ENCODE data around the gene FBP1.

FBP1 gene

GRCh38 chr9:94586316-94586715, 53.0 kb downstream of the FBP1 start:
- no peak overlapping the region for H2AFZ ChIP-seq (ENCODE audit: low read length)
- H3K79me2 ChIP-seq (ENCODE audit: insufficient read depth, low read length): no peaks in the 10 kb centered on the region
- no peaks in the 10 kb centered on the region for H3K9me2 ChIP-seq (replicated peaks; ENCODE audit: low read depth, low read length)
- no peaks in the 10 kb centered on the region for H3K27me3 ChIP-seq (ENCODE audit: insufficient read depth, low read length, poor library complexity, severe bottlenecking)
- peak overlapping the region; percentile 40 for H3K4me2 ChIP-seq (ENCODE audit: low read depth, low read length, poor library complexity, severe bottlenecking)
- H3F3A ChIP-seq (ENCODE audit: low read depth): no peaks in the 10 kb centered on the region
- TF ChIP-seq, protein P1, sequence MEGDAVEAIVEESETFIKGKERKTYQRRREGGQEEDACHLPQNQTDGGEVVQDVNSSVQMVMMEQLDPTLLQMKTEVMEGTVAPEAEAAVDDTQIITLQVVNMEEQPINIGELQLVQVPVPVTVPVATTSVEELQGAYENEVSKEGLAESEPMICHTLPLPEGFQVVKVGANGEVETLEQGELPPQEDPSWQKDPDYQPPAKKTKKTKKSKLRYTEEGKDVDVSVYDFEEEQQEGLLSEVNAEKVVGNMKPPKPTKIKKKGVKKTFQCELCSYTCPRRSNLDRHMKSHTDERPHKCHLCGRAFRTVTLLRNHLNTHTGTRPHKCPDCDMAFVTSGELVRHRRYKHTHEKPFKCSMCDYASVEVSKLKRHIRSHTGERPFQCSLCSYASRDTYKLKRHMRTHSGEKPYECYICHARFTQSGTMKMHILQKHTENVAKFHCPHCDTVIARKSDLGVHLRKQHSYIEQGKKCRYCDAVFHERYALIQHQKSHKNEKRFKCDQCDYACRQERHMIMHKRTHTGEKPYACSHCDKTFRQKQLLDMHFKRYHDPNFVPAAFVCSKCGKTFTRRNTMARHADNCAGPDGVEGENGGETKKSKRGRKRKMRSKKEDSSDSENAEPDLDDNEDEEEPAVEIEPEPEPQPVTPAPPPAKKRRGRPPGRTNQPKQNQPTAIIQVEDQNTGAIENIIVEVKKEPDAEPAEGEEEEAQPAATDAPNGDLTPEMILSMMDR (conservative IDR thresholded peaks at IDR 0.05; ENCODE audit: low read length): no peak
- TF ChIP-seq EZH2phosphoT487 (IDR thresholded peaks at IDR 0.05; ENCODE audit: borderline replicate concordance): no peak
- H3K9me3 ChIP-seq (ENCODE audit: insufficient read depth, low read depth, low read length): no peaks in the 10 kb centered on the region
- H3K4me1 ChIP-seq (ENCODE audit: insufficient read depth, low read length, poor library complexity, severe bottlenecking): peaks cover 7% of the 10 kb centered on the region
- H4K20me1 ChIP-seq (ENCODE audit: insufficient read depth, low read length, poor library complexity, severe bottlenecking): no peaks in the 10 kb centered on the region
- no peaks in the 10 kb centered on the region for H3K36me3 ChIP-seq (ENCODE audit: insufficient read depth, low read length)
- no peak overlapping the region for H3K9ac ChIP-seq (ENCODE audit: low read depth, low read length, poor library complexity, severe bottlenecking)
- no peak overlapping the region for H3K4me3 ChIP-seq (ENCODE audit: low read length, poor library complexity, severe bottlenecking)

- Histone ChIP-seq H3K4me3 (ENCODE audit: low read length, poor library complexity, severe bottlenecking) (no peak overlapping the region), H3K4me1 (ENCODE audit: insufficient read depth, low read length, poor library complexity, severe bottlenecking) (peaks cover 7% of the 10 kb centered on the region), H3K9me3 (ENCODE audit: insufficient read depth, low read depth, low read length) (no peaks in the 10 kb centered on the region), H4K20me1 (ENCODE audit: insufficient read depth, low read length, poor library complexity, severe bottlenecking) (no peaks in the 10 kb centered on the region), H3F3A (ENCODE audit: low read depth) (0 out of 2 replicates have a peak, but pooled peaks cover 2% of the 10 kb centered on the region), H2AFZ (ENCODE audit: low read length) (peak overlapping the region; percentile 41; the same call in 1 of the 2 replicates), H3K36me3 (ENCODE audit: insufficient read depth, low read length) (no peaks in the 10 kb centered on the region), H3K9me2 (replicated peaks; ENCODE audit: low read depth, low read length) (no peaks in the 10 kb centered on the region), H3K9ac (ENCODE audit: low read depth, low read length, poor library complexity, severe bottlenecking) (no peak overlapping the region), H3K4me2 (ENCODE audit: low read depth, low read length, poor library complexity, severe bottlenecking) (no peak overlapping the region), H3K79me2 (ENCODE audit: insufficient read depth, low read length) (no peaks in the 10 kb centered on the region), H3K27me3 (ENCODE audit: insufficient read depth, low read length, poor library complexity, severe bottlenecking) (no peaks in the 10 kb centered on the region)
- TF ChIP-seq, protein P1 (conservative IDR thresholded peaks at IDR 0.05; ENCODE audit: low read length): no peak
- TF ChIP-seq EZH2phosphoT487 (IDR thresholded peaks at IDR 0.05; ENCODE audit: borderline replicate concordance): no peak
Observed at GRCh38 chr9:94584555-94584954, 54.8 kb downstream of the FBP1 start.

DNA sequence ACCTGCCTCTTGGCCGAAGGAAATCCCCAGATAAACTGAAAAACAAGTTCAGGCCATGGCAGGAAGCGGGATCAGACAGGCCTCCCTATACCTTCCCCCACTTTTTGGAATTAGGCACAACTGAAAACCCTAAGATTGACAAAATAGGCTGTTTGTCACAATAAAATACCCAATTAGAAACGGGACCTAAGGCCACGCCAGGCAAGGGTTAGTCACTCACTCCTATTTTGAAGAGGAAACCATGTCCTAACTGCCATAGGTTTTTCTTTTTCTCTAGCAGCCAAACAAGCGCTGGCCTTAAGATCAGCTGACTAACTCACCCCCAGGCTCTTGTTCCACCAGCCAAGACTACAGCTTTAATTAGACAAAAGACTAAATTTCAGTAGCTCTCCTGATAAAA, 57.6 kb downstream of the FBP1 start:
- Histone ChIP-seq H3K9ac (ENCODE audit: low read depth, low read length, poor library complexity, severe bottlenecking) (no peak overlapping the region), H4K20me1 (ENCODE audit: insufficient read depth, low read length, poor library complexity, severe bottlenecking) (no peaks in the 10 kb centered on the region), H3K79me2 (ENCODE audit: insufficient read depth, low read length) (no peaks in the 10 kb centered on the region), H3F3A (ENCODE audit: low read depth) (0 out of 2 replicates have a peak, but pooled peaks cover 3% of the 10 kb centered on the region), H2AFZ (ENCODE audit: low read length) (no peak overlapping the region), H3K4me1 (ENCODE audit: insufficient read depth, low read length, poor library complexity, severe bottlenecking) (peaks cover 14% of the 10 kb centered on the region), H3K9me3 (ENCODE audit: insufficient read depth, low read depth, low read length) (no peaks in the 10 kb centered on the region), H3K27me3 (ENCODE audit: insufficient read depth, low read length, poor library complexity, severe bottlenecking) (no peaks in the 10 kb centered on the region), H3K36me3 (ENCODE audit: insufficient read depth, low read length) (no peaks in the 10 kb centered on the region), H3K9me2 (replicated peaks; ENCODE audit: low read depth, low read length) (no peaks in the 10 kb centered on the region), H3K4me3 (ENCODE audit: low read length, poor library complexity, severe bottlenecking) (no peak overlapping the region), H3K4me2 (ENCODE audit: low read depth, low read length, poor library complexity, severe bottlenecking) (no peak overlapping the region)
- no peak for TF ChIP-seq EZH2phosphoT487 (IDR thresholded peaks at IDR 0.05; ENCODE audit: borderline replicate concordance)
- TF ChIP-seq, protein P1 (conservative IDR thresholded peaks at IDR 0.05; ENCODE audit: low read length): no peak

Data from Loucy (cell line).